ENCODE data around the gene SDR9C7. TPM values are rescaled to one million over a fixed set of nuclear protein-coding genes. Genes with fewer than 3 reads are reported as not detected.
"Not testable (repeated sequence)": the region's sequence is repeated elsewhere in the genome, so short reads cannot be mapped to it uniquely, and the experiment has no call there.

The SDR9C7 gene
- total RNA-seq, 1 donor = not detected

GRCh38 chr12:56978397-56979138, 44.4 kb upstream of the SDR9C7 start:
- no peak for DNase-seq (ENCODE audit: low read depth)
- no peak overlapping the region for H3K4me3 ChIP-seq (ENCODE audit: low read depth, low read length)
- no peak for TF ChIP-seq CTCF (IDR thresholded peaks at IDR 0.05; ENCODE audit: insufficient read depth, low read length)

DNA sequence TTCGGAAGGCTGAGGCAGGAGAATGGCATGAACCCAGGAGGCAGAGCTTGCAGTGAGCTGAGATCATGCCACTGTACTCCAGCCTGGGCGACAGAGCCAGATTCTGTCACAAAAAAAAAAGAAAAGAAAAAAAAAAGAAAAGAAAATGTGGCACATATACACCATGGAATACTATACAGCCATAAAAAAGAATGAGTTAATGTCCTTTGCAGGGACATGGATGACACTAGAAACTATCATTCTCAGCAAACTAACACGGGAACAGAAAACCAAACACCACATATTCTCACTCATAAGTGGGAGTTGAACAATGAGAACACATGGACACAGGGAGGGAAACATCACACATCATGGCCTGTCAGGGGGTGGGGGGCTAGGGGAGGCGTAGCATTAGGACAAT, 43.2 kb upstream of the SDR9C7 start:
- H3K4me3 ChIP-seq (ENCODE audit: low read depth, low read length); DNase-seq (ENCODE audit: low read depth): not testable (repeated sequence)

DNA sequence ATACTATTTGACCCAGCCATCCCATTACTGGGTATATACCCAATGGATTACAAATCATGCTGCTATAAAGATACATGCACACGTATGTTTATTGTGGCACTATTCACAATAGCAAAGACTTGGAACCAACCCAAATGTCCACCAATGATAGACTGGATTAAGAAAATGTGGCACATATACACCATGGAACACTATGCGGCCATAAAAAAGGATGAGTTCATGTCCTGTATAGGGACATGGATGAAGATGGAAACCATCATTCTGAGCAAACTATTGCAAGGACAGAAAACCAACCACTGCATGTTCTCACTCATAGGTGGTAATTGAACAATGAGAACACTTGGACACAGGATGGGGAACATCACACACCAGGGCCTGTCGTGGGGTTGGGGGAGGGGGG, 40.0 kb upstream of the SDR9C7 start:
- DNase-seq (ENCODE audit: low read depth); H3K4me3 ChIP-seq (ENCODE audit: low read depth, low read length): not testable (repeated sequence)

DNA sequence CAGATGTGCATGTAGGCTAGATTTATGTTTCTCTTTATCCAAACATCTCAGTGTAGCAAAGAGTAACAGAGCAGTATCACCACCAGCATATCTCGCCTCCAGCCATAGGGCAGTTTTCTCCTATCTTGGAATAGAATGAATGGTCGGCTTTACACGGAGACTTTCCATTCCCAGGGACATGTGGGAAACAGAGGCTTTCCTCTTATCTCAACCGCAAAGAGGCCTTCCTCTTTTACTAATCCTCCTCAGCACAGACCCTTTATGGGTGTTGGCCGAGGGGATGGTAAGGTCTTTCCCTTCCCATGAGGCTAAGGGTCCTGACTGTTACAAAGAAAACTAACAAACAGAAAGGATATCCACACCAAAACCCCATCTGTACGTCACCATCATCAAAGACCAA, 34.7 kb upstream of the SDR9C7 start:
- not testable (repeated sequence) for H3K4me3 ChIP-seq (ENCODE audit: low read depth, low read length); DNase-seq (ENCODE audit: low read depth)

- DNase-seq (ENCODE audit: low read depth); H3K4me3 ChIP-seq (ENCODE audit: low read depth, low read length): not testable (repeated sequence)
Measured at GRCh38 chr12:56965997-56966642, 31.9 kb upstream of the SDR9C7 start.

- not testable (repeated sequence) for DNase-seq (ENCODE audit: low read depth)
Measured at GRCh38 chr12:56965124-56965523, 30.9 kb upstream of the SDR9C7 start.

DNA sequence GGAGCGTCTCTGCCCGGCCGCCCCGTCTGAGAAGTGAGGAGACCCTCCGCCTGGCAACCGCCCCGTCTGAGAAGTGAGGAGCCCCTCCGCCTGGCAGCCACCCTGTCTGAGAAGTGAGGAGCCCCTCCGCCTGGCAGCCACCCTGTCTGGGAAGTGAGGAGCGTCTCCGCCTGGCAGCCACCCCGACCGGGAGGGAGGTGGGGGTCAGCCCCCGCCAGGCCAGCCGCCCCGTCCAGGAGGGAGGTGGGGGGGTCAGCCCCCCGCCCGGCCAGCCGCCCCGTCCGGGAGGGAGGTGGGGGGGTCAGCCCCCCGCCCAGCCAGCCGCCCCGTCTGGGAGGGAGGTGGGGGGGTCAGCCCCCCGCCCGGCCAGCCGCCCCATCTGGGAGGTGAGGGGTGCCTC, 29.3 kb upstream of the SDR9C7 start:
- DNase-seq (ENCODE audit: low read depth); H3K4me3 ChIP-seq (ENCODE audit: low read depth, low read length): not testable (repeated sequence)

More at GRCh38 chr12:56965124-56965523, 30.9 kb upstream of the SDR9C7 start:
- not testable (repeated sequence) for H3K4me3 ChIP-seq (ENCODE audit: low read depth, low read length)

GRCh38 chr12:56962247-56962646, 28.0 kb upstream of the SDR9C7 start:
- H3K4me3 ChIP-seq (ENCODE audit: low read depth, low read length); DNase-seq (ENCODE audit: low read depth): not testable (repeated sequence)

- no peak overlapping the region for H3K4me3 ChIP-seq (ENCODE audit: low read depth, low read length)
- DNase-seq (ENCODE audit: low read depth) = no peak
- no peak for TF ChIP-seq CTCF (IDR thresholded peaks at IDR 0.05; ENCODE audit: insufficient read depth, low read length)
Measured at GRCh38 chr12:56958422-56958821, 24.2 kb upstream of the SDR9C7 start.

DNA sequence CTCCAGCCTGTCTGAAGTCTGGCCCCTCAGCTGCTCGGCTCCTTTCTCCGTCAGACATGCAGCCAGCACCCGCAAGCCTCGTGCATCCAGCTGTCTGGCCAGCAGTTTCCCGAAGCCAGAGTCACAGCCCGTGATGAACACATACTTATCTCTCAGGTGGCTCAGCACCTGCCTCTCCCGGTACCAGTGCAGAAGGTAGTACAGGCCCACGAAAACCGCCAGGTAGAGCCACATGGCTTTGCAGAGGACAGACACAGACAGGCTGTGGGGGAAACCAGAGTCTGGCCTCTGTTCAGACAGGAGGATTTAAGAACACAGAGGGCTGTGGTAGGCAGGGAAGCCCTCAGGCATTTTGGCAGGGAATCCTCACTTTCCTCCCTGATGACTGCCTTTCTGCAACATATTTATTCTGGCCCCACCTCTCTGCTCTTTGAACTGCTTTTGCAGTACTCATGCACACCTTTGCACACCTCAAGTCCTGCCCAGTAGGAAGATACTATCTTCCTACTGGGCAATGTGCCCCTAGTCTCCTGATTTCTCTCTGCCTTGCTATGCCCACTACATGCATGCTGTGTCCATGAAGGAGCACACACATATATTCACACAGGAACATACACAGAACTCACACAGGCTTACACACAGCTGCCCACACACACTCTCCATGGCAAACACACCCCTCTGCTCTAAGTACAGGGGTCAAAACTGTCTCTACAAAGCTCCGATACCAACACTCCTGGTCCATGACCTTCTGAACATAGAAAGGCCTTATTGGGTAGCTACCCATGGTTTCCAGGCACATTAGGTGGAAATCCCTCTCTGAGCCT, 23.2 kb upstream of the SDR9C7 start, which contains the start of gene RDH16:
Gene RDH16 (minus strand): TSS at position 380 of the 824 bp plus-strand sequence. CDS start 146 bp downstream, at position 234.
- DNase-seq (ENCODE audit: low read depth) = no peak
- no peak for TF ChIP-seq CTCF (IDR thresholded peaks at IDR 0.05; ENCODE audit: insufficient read depth, low read length)
- no peak within 1 kb of the TSS for H3K4me3 ChIP-seq (ENCODE audit: low read depth, low read length)

All from fibroblast of the aortic adventitia (primary cell).